ENCODE results near the gene ADAM19. TPM values are rescaled to one million over a fixed set of nuclear protein-coding genes. Genes with fewer than 3 reads are reported as not detected.

Gene ADAM19
- total RNA-seq, 6 experiments from 2014 or later: 1.8 to 9.4 (median 4.5) TPM

DNA sequence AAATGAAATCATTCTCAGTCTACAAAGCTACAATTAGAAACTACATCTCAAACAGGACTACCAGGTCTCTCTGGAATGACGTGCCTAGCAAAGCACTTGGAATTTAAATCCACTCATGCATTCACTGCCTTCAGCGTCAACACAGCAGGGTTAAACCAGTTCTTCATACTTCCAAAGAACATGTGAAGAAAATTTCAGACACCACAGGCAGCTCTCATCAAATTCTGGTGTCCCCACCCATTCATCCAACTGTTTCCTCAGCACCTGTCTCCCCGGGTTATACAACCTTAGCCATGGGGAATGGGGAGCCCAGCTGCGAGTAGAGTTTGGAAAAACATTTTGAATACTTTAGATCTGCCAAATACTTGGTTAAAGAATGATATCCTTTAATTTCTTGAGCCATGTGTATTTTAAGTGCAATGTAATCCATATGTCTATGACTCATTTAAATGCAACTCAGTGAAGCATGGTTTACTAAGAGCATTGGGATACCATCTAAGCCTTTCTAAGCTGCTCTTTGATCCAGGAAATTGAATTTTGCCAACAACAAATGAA, 17.5 kb downstream of the ADAM19 start:
- Histone ChIP-seq H3K27me3 (no peaks in the 10 kb centered on the region), H3K4me1 (peaks cover 0 to 61% (median 25%) of the 10 kb centered on the region in 4 donors), H3K9me3 (no peaks in the 10 kb centered on the region), H3K4me3 (no peak overlapping the region), H3K27ac (peak overlapping the region in 1 of 3 donors; percentile 37), H3K36me3 (no peaks in the 10 kb centered on the region)
- intact Hi-C loops (cut with DNase I): no loop called here
- DNase-seq: no peak
- no peak for ATAC-seq
- TF ChIP-seq POLR2A (IDR thresholded peaks at IDR 0.05): no peak
- TF ChIP-seq, protein P1, sequence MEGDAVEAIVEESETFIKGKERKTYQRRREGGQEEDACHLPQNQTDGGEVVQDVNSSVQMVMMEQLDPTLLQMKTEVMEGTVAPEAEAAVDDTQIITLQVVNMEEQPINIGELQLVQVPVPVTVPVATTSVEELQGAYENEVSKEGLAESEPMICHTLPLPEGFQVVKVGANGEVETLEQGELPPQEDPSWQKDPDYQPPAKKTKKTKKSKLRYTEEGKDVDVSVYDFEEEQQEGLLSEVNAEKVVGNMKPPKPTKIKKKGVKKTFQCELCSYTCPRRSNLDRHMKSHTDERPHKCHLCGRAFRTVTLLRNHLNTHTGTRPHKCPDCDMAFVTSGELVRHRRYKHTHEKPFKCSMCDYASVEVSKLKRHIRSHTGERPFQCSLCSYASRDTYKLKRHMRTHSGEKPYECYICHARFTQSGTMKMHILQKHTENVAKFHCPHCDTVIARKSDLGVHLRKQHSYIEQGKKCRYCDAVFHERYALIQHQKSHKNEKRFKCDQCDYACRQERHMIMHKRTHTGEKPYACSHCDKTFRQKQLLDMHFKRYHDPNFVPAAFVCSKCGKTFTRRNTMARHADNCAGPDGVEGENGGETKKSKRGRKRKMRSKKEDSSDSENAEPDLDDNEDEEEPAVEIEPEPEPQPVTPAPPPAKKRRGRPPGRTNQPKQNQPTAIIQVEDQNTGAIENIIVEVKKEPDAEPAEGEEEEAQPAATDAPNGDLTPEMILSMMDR (IDR thresholded peaks at IDR 0.05): no peak
- WGBS (ENCODE audit: insufficient coverage, low coverage, low lambda C conversion rate, missing lambda C conversion rate): 93% methylated on average over 4 of the region's 4 CpGs

DNA sequence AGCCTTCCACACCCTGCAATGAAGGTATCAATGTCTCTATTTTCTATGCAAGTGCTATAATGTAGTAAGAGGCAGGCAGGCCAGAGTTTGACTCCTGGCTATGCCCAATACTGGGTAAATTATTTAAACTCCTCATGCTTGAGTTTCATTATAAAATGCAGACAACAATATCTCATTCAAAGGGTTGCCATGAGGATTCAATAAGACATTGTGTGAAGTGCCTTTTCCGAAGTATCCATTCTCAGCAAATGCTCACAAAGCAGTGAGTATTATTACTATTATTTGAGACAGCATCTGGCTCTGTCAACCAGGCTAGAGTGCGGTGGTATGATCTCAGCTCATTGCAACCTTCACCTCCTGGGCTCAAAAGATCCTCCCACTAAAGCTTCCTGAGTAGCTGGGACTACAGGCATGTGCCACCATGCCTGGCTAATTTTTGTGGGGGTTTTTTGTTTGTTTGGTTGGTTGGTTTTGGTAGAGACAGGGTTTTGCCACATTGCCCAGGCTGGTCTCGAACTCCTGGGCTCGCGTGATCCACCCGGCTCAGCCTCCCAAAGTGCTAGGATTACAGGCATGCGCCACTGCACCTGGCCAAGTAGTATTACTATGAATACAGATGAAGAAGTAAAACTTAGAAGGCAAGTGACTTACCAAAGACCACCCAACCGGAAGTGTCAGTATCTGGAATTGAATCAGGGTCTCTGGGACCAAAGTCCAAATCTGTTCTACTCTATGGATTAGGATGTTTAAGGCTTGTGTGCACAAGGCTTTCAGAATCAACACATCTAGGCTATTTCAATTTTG, 18.8 kb downstream of the ADAM19 start:
- ATAC-seq (no peak), DNase-seq (no peak)
- peak overlapping the region in 1 of 3 donors; percentile 9 for H3K27ac ChIP-seq
- H3K9me3 ChIP-seq: no peaks in the 10 kb centered on the region
- peaks cover 0 to 52% (median 19%) of the 10 kb centered on the region in 4 donors for H3K4me1 ChIP-seq
- TF ChIP-seq, protein P1 (IDR thresholded peaks at IDR 0.05): no peak
- no peak overlapping the region for H3K4me3 ChIP-seq
- no peaks in the 10 kb centered on the region for H3K27me3 ChIP-seq
- WGBS (ENCODE audit: insufficient coverage, low coverage, low lambda C conversion rate, missing lambda C conversion rate): 89% methylated on average over 7 of the region's 8 CpGs
- intact Hi-C loops (cut with DNase I): no loop called here
- no peaks in the 10 kb centered on the region for H3K36me3 ChIP-seq

DNA sequence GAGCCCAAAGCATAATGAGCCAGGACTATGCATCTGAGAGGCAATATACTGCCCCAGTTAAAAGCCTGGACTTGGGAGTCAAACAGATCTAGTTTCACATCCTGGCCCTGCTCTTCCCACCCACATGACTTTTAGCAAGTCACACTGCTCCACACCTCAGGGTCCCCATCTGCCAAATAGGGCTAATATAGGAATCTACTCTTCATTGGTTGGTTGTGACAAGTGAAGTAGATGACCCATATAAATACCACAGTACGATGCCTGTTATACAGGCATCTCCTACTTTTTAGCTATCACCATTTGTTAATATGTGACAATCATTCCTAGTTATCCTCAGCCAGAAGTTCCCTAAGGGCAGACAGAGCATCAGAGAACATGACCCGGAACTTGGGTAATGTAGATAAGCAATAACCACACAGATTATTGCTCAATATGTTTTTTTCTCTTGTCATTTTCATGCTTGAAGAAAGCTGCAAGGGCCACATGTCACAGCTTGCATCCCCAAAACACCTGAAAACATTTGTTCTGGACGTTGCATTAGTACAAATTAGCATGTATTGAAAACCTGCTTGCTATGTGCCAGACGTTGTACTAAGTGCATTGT, 20.4 kb downstream of the ADAM19 start:
- intact Hi-C loops (cut with DNase I): no loop called here
- Histone ChIP-seq H3K4me1 (peaks cover 0 to 48% (median 17%) of the 10 kb centered on the region in 4 donors), H3K27ac (peak overlapping the region; percentile 23 to 79 (median 33)), H3K4me3 (no peak overlapping the region), H3K9me3 (no peaks in the 10 kb centered on the region), H3K27me3 (no peaks in the 10 kb centered on the region), H3K36me3 (no peaks in the 10 kb centered on the region)
- whole genome bisulfite sequencing (ENCODE audit: insufficient coverage, low coverage, low lambda C conversion rate, missing lambda C conversion rate): 11% methylated on average over 4 of the region's 4 CpGs
- TF ChIP-seq, protein P1 (IDR thresholded peaks at IDR 0.05): no peak
- peak; percentile 13 for TF ChIP-seq POLR2A (IDR thresholded peaks at IDR 0.05)
- DNase-seq (peak in 1 of 3 donors; percentile 66), ATAC-seq (peak; percentile 71 to 87 (median 82))

DNA sequence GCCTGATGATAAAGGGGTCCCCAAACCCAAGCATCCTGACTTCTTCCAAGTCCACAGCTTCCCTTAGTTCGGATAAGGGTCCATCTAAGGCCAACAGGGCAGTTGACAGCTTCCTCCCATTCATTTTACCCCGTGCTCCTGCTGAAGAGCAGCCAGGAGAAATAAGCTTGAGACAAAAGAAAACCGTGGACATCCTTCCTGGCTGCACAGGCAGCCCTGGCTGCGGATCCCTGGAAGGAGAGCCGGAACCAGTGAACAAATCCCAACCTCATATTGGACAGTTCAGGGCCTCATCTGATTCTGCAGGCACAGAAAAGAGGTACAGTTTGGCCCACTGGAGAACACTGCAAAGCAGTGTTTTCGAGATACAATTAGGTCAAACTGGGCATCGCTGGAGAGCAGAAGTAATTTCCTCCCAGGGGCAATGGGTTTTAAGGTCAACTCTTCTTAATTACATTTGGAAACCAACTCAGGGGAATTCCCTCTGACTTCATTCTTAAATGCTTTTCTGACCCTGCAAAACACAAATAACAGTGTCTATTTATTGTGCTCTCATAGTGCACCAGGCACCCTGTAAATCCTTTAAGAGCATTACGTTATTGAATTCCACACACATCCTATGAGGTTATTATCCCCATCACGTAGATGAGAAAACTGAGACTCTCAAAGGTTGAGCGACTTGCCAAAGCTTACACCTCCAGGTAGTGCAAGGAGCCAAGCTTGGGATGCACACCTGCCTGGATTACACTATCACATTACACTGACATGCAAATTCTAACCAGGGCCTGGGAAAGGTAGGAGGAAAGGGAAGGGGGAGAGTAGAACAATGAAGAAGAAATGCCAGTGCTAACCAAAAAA, 21.2 kb downstream of the ADAM19 start:
- no peaks in the 10 kb centered on the region for H3K9me3 ChIP-seq
- WGBS (ENCODE audit: insufficient coverage, low coverage, low lambda C conversion rate, missing lambda C conversion rate): 33% methylated on average over 7 of the region's 10 CpGs
- H3K27me3 ChIP-seq: no peaks in the 10 kb centered on the region
- peak overlapping the region in 1 of 3 donors; percentile 2 for H3K4me3 ChIP-seq
- no peaks in the 10 kb centered on the region for H3K36me3 ChIP-seq
- H3K27ac ChIP-seq: peak overlapping the region in 2 of 3 donors; percentile 33 to 79
- ATAC-seq (peak; percentile 2 to 60 (median 22)), DNase-seq (peak in 1 of 3 donors; percentile 36)
- TF ChIP-seq, protein P1 (IDR thresholded peaks at IDR 0.05): no peak
- TF ChIP-seq POLR2A (IDR thresholded peaks at IDR 0.05): no peak
- H3K4me1 ChIP-seq: peaks cover 3 to 50% (median 21%) of the 10 kb centered on the region in 4 donors
- intact Hi-C loops (cut with DNase I): no loop called here
